GM23338 (cell line): Measurements from ENCODE around the gene MLPH. TPM values are rescaled to one million over a fixed set of nuclear protein-coding genes. Genes with fewer than 3 reads are reported as not detected.
A peak's percentile ranks its signal among the peaks of the same experiment; 100 is the strongest.

Experiments
- ATAC-seq: fragments of 200-7000 bp; cut with Tn5 transposase; 3 replicates; pipeline ENCODE4 v1.9.1; 2020
- DNase-seq: peaks from one replicate; pipeline ENCODE4 v3.0.0-alpha.2; 2015; ENCODE audit warnings: low spot score
- H2AFZ ChIP-seq: fragments of 200-600 bp; sonication (generic); 2 replicates; pipeline ENCODE4 v1.8.0; 2016; ENCODE audit warnings: antibody characterized with exemption, mild to moderate bottlenecking, moderate library complexity
- H3F3A ChIP-seq: fragments of 200-600 bp; sonication (generic); replicated peaks from 2 replicates; pipeline ENCODE4 v1.8.0; 2017; ENCODE audit warnings: antibody characterized with exemption, mixed run types, low read depth
- H3K27ac ChIP-seq: fragments of 200-600 bp; sonication (generic); 2 replicates; pipeline ENCODE4 v1.6.1; 2016; ENCODE audit warnings: low read depth
- H3K27me3 ChIP-seq: fragments of 200-600 bp; sonication (generic); 2 replicates; pipeline ENCODE4 v1.8.0; 2016; ENCODE audit warnings: mild to moderate bottlenecking, mixed run types, moderate library complexity; ENCODE audit not compliant: insufficient read depth
- H3K36me3 ChIP-seq: fragments of 200-600 bp; sonication (generic); 2 replicates; pipeline ENCODE4 v1.8.0; 2016; ENCODE audit warnings: mild to moderate bottlenecking; ENCODE audit not compliant: insufficient read depth
- H3K4me1 ChIP-seq: fragments of 200-600 bp; sonication (generic); 2 replicates; pipeline ENCODE4 v1.8.0; 2016; ENCODE audit warnings: mild to moderate bottlenecking, moderate library complexity; ENCODE audit not compliant: insufficient read depth
- H3K4me2 ChIP-seq: fragments of 200-600 bp; sonication (generic); 2 replicates; pipeline ENCODE4 v1.7.1; 2017; ENCODE audit warnings: mixed run types
- H3K4me3 ChIP-seq: fragments of 200-600 bp; sonication (generic); 2 replicates; pipeline ENCODE4 v1.6.1; 2016; ENCODE audit warnings: mixed run types
- H3K79me2 ChIP-seq: fragments of 200-600 bp; sonication (generic); replicated peaks from 2 replicates; pipeline ENCODE4 v1.8.0; 2017; ENCODE audit warnings: mild to moderate bottlenecking; ENCODE audit not compliant: insufficient read depth
- H3K9me2 ChIP-seq: fragments of 200-600 bp; sonication (generic); 2 replicates; pipeline ENCODE4 v1.8.0; 2017; ENCODE audit not compliant: insufficient read depth
- H4K20me1 ChIP-seq: fragments of 200-600 bp; sonication (generic); replicated peaks from 2 replicates; pipeline ENCODE4 v1.8.0; 2017; ENCODE audit warnings: mild to moderate bottlenecking; ENCODE audit not compliant: insufficient read depth
- H3K27ac Mint-ChIP-seq: 2 replicates; pipeline ENCODE4 v1.8.0; 2020; ENCODE audit warnings: inconsistent platforms, mild to moderate bottlenecking, moderate library complexity, mixed read lengths
- H3K27me3 Mint-ChIP-seq: 3 replicates; pipeline ENCODE4 v1.8.0; 2022; ENCODE audit warnings: low read depth, mild to moderate bottlenecking, moderate library complexity, mixed read lengths, inconsistent platforms; ENCODE audit not compliant: insufficient read depth, poor library complexity
- H3K36me3 Mint-ChIP-seq: 3 replicates; pipeline ENCODE4 v1.8.0; 2021; ENCODE audit warnings: low read depth, mild to moderate bottlenecking, inconsistent platforms, moderate library complexity, mixed read lengths
- H3K4me1 Mint-ChIP-seq: 3 replicates; pipeline ENCODE4 v1.8.0; 2020; ENCODE audit warnings: mild to moderate bottlenecking, inconsistent platforms, mixed read lengths
- H3K4me3 Mint-ChIP-seq: 3 replicates; pipeline ENCODE4 v1.8.0; 2021; ENCODE audit warnings: moderate library complexity, mild to moderate bottlenecking, inconsistent platforms, mixed read lengths
- H3K9me3 Mint-ChIP-seq: 3 replicates; pipeline ENCODE4 v1.8.0; 2020; ENCODE audit warnings: moderate library complexity, mild to moderate bottlenecking, inconsistent platforms, mixed read lengths
- CREB1 ChIP-seq: fragments of 250-450 bp; sonication (Bioruptor Pico); IDR thresholded peaks from 2 replicates; pipeline ENCODE4 v1.5.0; 2020; ENCODE audit warnings: low read depth, mild to moderate bottlenecking, moderate library complexity
- CTCF ChIP-seq, 2 experiments: fragments of 200-600 bp in 1 of 2; sonication (generic) in 1 of 2; conservative IDR thresholded peaks; 2 replicates each; pipeline versions ENCODE4 v1.5.1 to v1.6.1; 2016 to 2017; ENCODE audit warnings: antibody characterized with exemption in 2 of 2, low read depth in 2 of 2, mild to moderate bottlenecking in 2 of 2, moderate library complexity in 1 of 2
- EZH2 ChIP-seq: fragments of 200-600 bp; sonication (generic); IDR thresholded peaks from one replicate; pipeline ENCODE4 v1.8.0; 2017; ENCODE audit warnings: antibody characterized with exemption, mild to moderate bottlenecking, low read depth; ENCODE audit not compliant: unreplicated experiment
- EZH2phosphoT487 ChIP-seq: fragments of 200-600 bp; sonication (generic); IDR thresholded peaks from one replicate; pipeline ENCODE4 v1.8.1; 2018; ENCODE audit warnings: antibody characterized with exemption; ENCODE audit not compliant: unreplicated experiment
- JUNB ChIP-seq: IDR thresholded peaks from one replicate; pipeline ENCODE4 v1.6.1; 2016; ENCODE audit warnings: antibody characterized with exemption; ENCODE audit not compliant: unreplicated experiment
- NANOG ChIP-seq: IDR thresholded peaks from 2 replicates; pipeline ENCODE4 v1.6.1; 2016; ENCODE audit warnings: antibody characterized with exemption, borderline replicate concordance
- POLR2AphosphoS5 ChIP-seq: IDR thresholded peaks from 2 replicates; pipeline ENCODE4 v1.6.1; 2016; ENCODE audit warnings: antibody characterized with exemption, low read depth
- STAT1 ChIP-seq: IDR thresholded peaks from one replicate; pipeline ENCODE4 v1.6.1; 2016; ENCODE audit warnings: antibody characterized with exemption; ENCODE audit not compliant: unreplicated experiment
- ZNF114 ChIP-seq: fragments of 250-450 bp; sonication (Bioruptor Pico); IDR thresholded peaks from 2 replicates; pipeline ENCODE4 v1.5.0; 2020; ENCODE audit warnings: mild to moderate bottlenecking, moderate library complexity
- ZNF331 ChIP-seq: fragments of 250-450 bp; sonication (Bioruptor Pico); IDR thresholded peaks from 2 replicates; pipeline ENCODE4 v1.5.0; 2020; ENCODE audit warnings: low read depth, mild to moderate bottlenecking, moderate library complexity
- polyA plus RNA-seq: library from polyadenylated mRNA; unstranded; fragments of >200 nt; fragmentation: Nextera tagmentation; extraction: Ambion mirVana; gene quantifications from 2 replicates; pipeline ENCODE4 v1.2.1, GENCODE V29; 2016
- total RNA-seq: library from RNA; depleted of rRNA; stranded (reverse); fragments of >200 nt; shearing (Covaris generic); gene quantifications from 2 replicates; pipeline ENCODE4 v1.2.3, GENCODE V29; 2014
- TF ChIP-seq, protein P1 (sequence below): IDR thresholded peaks from one replicate; pipeline ENCODE4 v1.6.1; 2018; ENCODE audit warnings: antibody characterized with exemption; ENCODE audit not compliant: unreplicated experiment
- TF ChIP-seq, protein P2 (sequence below): IDR thresholded peaks from 2 replicates; pipeline ENCODE4 v1.6.1; 2016; ENCODE audit warnings: antibody characterized with exemption
- TF ChIP-seq, protein P3 (sequence below): fragments of 250-450 bp; sonication (Bioruptor Pico); IDR thresholded peaks from 2 replicates; pipeline ENCODE4 v1.5.0; 2020; ENCODE audit warnings: mild to moderate bottlenecking, moderate library complexity

Gene MLPH
- total and polyA plus RNA-seq, 2 experiments from 2014 or later, result 13.6 to 16.5 TPM

DNA sequence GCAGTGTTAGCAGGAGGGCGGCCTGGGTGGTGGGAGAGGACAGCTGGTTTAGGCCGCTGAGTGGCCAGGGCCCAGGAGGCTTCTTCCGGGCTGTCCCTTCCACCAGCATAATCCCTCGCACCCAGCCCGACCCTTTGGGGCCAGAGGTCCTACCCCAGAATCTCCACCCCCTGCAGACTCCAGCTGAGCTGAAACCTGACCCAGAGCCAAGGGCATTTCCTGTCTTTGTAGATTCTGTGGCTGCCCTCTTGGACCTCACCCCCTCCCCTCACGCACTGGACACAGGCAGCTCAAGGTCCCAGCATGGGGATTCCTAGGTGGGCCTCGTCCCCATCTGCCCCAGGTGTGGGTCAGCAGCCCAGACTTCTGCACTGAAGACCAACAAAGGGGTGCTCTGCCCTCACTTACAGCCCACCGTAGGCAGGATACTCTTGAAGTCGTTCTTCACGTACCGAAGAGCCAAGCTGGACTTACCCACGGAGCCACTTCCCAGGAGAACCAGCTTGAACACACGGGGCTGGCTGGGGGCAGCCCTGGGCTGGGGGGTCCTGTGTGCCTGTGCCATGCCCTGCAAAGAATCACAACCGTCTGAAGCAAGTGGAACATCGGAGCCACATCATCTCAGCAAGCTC lies 98.7 kb downstream of the MLPH start:
- Histone ChIP-seq H3K27ac (no peak overlapping the region), H4K20me1 (no peaks in the 10 kb centered on the region), H3K79me2 (peaks cover 24% of the 10 kb centered on the region), H3F3A (no peaks in the 10 kb centered on the region), H3K4me2 (peak overlapping the region; percentile 43; the same call in 1 of the 2 replicates), H3K27me3 (no peaks in the 10 kb centered on the region), H3K9me2 (no peaks in the 10 kb centered on the region), H2AFZ (no peak overlapping the region), H3K4me3 (no peak overlapping the region), H3K36me3 (no peaks in the 10 kb centered on the region), H3K4me1 (peaks cover 19% of the 10 kb centered on the region)
- Mint-ChIP-seq H3K27me3 (peaks cover 8% of the 10 kb centered on the region), H3K9me3 (peaks cover 4% of the 10 kb centered on the region), H3K4me1 (peaks cover 58% of the 10 kb centered on the region), H3K27ac (no peak overlapping the region), H3K36me3 (peaks cover 36% of the 10 kb centered on the region), H3K4me3 (no peak overlapping the region)
- ATAC-seq (no peak), DNase-seq (no peak)
- no peak for TF ChIP-seq NANOG
- no peak for TF ChIP-seq CREB1 (CRISPR knock-in tag)
- no peak for TF ChIP-seq POLR2AphosphoS5
- TF ChIP-seq STAT1, result no peak
- TF ChIP-seq, protein P1, sequence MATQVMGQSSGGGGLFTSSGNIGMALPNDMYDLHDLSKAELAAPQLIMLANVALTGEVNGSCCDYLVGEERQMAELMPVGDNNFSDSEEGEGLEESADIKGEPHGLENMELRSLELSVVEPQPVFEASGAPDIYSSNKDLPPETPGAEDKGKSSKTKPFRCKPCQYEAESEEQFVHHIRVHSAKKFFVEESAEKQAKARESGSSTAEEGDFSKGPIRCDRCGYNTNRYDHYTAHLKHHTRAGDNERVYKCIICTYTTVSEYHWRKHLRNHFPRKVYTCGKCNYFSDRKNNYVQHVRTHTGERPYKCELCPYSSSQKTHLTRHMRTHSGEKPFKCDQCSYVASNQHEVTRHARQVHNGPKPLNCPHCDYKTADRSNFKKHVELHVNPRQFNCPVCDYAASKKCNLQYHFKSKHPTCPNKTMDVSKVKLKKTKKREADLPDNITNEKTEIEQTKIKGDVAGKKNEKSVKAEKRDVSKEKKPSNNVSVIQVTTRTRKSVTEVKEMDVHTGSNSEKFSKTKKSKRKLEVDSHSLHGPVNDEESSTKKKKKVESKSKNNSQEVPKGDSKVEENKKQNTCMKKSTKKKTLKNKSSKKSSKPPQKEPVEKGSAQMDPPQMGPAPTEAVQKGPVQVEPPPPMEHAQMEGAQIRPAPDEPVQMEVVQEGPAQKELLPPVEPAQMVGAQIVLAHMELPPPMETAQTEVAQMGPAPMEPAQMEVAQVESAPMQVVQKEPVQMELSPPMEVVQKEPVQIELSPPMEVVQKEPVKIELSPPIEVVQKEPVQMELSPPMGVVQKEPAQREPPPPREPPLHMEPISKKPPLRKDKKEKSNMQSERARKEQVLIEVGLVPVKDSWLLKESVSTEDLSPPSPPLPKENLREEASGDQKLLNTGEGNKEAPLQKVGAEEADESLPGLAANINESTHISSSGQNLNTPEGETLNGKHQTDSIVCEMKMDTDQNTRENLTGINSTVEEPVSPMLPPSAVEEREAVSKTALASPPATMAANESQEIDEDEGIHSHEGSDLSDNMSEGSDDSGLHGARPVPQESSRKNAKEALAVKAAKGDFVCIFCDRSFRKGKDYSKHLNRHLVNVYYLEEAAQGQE, result no peak
- TF ChIP-seq EZH2, result no peak
- TF ChIP-seq, protein P2, sequence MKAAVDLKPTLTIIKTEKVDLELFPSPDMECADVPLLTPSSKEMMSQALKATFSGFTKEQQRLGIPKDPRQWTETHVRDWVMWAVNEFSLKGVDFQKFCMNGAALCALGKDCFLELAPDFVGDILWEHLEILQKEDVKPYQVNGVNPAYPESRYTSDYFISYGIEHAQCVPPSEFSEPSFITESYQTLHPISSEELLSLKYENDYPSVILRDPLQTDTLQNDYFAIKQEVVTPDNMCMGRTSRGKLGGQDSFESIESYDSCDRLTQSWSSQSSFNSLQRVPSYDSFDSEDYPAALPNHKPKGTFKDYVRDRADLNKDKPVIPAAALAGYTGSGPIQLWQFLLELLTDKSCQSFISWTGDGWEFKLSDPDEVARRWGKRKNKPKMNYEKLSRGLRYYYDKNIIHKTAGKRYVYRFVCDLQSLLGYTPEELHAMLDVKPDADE, result no peak
- no peak for TF ChIP-seq JUNB
- no peak for TF ChIP-seq CTCF (conservative IDR thresholded peaks at IDR 0.05; ENCODE audit: low read depth in 2 of 2)
- TF ChIP-seq ZNF331, result no peak
- TF ChIP-seq EZH2phosphoT487, result no peak
- TF ChIP-seq, protein P3, sequence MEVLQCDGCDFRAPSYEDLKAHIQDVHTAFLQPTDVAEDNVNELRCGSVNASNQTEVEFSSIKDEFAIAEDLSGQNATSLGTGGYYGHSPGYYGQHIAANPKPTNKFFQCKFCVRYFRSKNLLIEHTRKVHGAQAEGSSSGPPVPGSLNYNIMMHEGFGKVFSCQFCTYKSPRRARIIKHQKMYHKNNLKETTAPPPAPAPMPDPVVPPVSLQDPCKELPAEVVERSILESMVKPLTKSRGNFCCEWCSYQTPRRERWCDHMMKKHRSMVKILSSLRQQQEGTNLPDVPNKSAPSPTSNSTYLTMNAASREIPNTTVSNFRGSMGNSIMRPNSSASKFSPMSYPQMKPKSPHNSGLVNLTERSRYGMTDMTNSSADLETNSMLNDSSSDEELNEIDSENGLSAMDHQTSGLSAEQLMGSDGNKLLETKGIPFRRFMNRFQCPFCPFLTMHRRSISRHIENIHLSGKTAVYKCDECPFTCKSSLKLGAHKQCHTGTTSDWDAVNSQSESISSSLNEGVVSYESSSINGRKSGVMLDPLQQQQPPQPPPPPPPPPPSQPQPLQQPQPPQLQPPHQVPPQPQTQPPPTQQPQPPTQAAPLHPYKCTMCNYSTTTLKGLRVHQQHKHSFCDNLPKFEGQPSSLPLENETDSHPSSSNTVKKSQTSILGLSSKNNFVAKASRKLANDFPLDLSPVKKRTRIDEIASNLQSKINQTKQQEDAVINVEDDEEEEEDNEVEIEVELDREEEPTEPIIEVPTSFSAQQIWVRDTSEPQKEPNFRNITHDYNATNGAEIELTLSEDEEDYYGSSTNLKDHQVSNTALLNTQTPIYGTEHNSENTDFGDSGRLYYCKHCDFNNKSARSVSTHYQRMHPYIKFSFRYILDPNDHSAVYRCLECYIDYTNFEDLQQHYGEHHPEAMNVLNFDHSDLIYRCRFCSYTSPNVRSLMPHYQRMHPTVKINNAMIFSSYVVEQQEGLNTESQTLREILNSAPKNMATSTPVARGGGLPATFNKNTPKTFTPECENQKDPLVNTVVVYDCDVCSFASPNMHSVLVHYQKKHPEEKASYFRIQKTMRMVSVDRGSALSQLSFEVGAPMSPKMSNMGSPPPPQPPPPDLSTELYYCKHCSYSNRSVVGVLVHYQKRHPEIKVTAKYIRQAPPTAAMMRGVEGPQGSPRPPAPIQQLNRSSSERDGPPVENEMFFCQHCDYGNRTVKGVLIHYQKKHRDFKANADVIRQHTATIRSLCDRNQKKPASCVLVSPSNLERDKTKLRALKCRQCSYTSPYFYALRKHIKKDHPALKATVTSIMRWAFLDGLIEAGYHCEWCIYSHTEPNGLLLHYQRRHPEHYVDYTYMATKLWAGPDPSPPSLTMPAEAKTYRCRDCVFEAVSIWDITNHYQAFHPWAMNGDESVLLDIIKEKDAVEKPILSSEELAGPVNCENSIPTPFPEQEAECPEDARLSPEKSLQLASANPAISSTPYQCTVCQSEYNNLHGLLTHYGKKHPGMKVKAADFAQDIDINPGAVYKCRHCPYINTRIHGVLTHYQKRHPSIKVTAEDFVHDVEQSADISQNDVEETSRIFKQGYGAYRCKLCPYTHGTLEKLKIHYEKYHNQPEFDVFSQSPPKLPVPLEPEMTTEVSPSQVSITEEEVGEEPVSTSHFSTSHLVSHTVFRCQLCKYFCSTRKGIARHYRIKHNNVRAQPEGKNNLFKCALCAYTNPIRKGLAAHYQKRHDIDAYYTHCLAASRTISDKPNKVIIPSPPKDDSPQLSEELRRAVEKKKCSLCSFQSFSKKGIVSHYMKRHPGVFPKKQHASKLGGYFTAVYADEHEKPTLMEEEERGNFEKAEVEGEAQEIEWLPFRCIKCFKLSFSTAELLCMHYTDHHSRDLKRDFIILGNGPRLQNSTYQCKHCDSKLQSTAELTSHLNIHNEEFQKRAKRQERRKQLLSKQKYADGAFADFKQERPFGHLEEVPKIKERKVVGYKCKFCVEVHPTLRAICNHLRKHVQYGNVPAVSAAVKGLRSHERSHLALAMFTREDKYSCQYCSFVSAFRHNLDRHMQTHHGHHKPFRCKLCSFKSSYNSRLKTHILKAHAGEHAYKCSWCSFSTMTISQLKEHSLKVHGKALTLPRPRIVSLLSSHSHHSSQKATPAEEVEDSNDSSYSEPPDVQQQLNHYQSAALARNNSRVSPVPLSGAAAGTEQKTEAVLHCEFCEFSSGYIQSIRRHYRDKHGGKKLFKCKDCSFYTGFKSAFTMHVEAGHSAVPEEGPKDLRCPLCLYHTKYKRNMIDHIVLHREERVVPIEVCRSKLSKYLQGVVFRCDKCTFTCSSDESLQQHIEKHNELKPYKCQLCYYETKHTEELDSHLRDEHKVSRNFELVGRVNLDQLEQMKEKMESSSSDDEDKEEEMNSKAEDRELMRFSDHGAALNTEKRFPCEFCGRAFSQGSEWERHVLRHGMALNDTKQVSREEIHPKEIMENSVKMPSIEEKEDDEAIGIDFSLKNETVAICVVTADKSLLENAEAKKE (CRISPR knock-in tag), result no peak
- no peak for TF ChIP-seq ZNF114 (CRISPR knock-in tag)
